ENCODE measurements around the gene HES5.
A peak's percentile ranks its signal among the peaks of the same experiment; 100 is the strongest.

The HES5 gene

DNA sequence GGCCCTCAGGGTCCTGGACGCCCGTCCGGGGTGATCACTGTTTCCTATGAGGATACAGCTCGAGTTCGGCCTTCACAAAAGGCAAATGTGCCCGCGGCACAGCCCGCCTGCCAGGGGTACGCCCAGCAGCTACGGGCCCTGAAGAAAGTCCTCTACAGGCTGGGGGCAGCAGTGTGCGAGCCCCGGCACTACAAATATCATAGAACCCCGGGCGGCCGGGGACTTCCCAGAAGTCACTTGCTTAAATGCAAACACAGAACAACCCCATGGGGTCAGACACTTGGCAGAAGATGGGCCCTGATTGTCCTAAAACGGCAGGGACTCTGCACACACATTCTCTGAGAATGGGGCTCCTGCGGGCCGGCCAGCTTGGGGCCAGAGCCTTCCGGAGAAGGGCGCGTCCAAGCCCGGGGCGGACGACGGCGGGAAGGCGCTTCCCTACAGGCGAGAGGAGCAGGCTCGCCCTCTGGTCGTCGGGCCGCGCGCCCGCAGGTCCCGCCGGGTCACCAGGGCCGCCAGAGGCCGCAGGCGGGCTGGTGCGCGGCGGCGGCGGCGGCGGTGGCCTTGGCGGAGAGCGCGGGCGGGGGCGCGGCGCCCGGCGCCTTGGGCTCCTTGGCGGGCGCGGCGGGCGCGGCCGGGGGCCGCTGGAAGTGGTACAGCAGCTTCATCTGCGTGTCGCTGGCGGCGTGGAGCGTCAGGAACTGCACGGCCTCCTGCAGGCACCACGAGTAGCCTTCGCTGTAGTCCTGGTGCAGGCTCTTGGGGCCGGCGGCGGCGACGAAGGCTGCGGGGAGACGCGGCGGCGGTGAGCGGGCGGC is 888 bp downstream of the HES5 start:
- DNase-seq: peak; percentile 54

DNA sequence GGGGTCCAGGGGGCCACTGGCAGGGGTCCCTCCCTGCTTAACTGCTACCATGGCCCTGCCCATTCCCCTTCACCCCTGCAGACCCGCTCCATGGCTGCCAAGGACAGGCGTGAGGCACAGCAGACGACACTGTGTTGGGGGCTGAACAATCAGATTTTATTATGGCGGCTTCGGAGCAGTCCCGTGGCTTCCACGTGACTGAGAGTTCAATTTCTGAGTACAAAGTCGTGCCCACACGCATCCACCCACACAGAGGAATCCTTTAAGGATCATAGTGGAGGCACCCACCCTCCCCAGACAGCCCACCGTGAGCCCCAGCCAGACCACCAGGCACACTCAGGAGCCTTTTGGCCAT is 1.5 kb downstream of the HES5 start:
- no peak for DNase-seq

DNA sequence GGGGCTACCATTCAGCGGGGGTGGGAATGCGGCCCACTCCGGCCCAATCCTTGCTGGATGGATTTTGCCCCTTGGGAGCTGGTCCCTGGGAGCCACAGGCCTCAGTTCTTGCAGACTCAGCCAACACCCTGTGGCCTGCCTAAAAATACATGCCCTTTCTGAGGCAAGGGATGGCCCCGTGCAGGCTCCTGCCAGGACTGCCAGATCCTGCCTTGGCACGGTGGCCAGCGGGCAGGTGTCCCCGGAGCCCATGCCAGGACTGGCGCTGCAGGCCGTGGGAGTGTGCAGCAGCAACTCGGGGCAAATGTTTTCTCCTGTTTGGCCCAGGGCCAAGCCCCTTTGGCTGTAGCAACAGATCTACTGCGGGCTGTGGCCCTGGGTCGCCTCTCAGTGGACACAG is 2.0 kb downstream of the HES5 start:
- no peak for DNase-seq

DNA sequence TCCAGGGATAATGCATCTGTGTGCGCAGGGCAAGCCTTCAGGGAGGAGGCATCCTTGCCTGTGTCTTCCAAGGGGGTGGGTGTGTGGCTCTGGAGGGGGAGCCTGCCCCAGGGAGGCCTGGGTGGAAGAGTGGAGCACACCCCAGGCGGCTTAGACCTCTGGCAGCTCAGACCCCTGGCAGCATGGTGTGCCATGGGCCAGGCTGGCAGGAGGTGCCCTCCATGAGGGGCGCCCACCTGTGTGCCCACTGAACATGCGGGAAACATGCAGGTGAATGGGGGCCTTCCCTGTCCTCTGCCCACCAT is 2.6 kb downstream of the HES5 start:
- DNase-seq: no peak

DNA sequence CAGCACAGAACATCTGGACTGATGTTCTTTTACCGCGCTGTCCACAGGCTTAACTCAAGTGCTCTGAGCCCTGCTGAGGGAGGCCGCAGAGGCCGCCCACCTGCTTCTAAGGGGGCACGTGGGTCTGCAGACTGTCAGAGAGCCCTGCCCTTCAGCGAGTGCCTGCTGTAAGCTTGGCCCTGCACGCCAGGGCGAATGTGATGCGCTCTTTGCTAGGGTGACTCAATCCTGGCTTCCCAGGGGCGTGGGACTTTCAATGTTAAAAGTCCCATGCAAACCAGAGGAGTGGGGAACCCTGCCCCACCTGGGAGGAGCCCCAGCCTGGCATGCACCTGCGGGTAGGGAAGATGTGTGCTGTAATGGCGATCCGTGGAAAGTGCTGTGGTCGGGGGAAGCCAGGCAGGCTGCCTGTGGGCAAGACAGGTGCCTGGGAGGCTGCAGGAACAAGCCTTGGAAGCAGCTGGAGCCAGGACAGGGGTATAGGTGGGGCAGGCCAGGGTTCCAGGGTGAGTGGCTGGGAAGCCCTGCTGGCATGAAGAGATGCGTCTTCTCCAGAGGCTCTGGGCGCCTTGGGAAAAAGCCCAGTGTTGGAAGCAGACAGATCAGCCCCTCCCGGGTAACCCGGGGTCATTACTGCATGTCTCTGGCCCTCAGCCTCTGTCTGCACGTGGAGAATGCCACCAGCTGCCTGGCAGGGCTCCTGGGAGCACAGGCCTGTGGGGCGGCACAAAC is 3.1 kb downstream of the HES5 start:
- peak; percentile 81 for DNase-seq

DNA sequence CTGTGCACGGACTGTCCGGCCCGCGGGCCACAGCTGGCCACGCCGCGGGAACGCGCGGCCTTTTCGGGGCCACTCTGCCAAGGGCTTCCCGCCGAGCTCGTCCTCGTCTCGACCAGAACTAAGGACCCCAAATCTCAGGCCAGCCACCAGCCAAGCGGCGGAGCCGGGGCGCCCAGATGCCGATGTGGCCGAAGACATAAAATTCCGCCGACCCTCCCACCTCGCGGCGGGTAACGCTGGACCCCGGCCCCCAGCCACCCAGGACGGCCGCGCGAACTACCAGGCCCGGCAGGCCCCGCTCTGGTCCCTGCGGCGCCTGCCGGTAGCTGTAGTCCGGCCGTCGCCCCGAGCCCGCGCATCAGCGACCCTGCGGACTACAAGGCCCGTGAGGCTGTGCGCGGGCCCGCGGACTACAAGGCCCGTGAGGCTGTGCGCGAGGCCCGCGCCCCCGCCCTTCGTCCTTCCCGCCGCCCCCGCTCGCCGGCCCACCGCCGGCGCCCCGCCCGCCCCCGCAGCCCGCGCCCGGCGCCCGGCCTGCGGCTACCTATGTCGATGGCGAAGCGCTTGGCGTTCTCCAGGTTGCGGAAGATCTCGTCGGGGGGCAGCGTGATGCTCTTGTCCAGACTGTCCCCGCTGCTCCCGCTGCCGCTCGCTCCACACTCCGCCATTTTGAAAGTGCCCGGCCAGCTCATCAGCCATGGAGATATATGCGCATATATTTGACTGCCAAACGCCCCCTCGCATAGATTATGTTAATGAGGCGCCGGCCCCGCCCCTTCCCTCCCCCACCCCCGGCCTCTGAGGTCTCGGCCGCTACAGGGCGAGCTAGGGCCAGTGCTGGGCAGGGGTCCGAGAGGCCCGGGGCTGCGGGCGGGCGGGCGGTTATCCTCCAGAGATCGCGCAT is 3.9 kb downstream of the HES5 start, which contains the start of gene PANK4:
TSS of gene PANK4 (minus strand) at position 677 of the 904 bp plus-strand sequence. CDS start at position 668, 9 bp downstream.
- peak; percentile 95 for DNase-seq

DNA sequence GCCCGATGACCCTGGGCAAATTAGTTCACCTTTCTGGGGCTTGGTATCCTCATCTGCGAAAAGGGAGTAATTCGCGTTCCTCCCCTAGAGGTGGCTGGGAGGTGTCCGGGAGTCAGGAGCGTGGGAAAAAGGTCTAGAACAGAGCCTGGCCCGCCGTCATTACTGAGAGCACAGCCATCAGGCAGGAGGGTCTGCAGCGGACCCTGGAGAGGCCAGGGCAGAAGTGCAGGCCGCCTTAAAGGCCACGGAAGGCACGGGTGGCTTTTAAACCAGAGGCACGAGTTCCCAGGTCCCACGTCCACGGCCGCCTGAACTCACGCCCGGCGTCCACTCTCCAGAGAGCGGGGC is 4.5 kb downstream of the HES5 start:
- DNase-seq: no peak

DNA sequence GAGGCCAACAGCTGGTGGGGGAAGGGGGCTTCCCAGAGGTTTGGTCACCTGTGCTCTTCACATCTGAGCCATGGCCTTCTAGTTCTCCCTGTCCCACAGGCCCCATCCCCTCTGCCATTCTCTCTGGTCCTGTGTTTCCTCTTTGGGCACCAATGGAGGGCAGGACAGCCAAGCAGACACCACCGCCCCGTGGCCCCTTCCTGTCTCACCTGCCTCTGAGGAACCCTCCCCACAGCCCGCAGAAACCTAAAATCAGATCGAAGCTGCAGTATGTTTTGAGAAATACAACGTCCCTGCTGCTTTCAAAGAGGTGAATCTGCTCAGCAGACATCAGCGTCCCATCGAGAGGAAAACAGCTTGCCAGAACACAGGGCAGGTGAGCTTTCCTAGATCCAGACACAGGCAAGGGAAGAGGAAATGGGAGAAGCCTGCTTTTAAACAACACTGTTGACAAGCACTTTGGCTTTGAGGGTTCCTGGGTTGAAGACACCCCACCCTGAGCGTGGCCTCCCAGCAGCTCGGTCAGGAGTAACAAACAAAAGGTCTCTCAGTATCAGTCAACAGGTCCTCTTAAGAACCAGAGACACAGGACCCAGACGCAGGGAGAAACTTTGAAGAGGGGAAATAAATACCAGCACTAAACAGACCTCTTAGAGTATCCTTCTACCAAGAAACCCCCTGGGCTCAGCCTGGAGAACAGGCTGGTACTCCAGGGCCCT is 6.0 kb downstream of the HES5 start:
- DNase-seq: peak; percentile 67

DNA sequence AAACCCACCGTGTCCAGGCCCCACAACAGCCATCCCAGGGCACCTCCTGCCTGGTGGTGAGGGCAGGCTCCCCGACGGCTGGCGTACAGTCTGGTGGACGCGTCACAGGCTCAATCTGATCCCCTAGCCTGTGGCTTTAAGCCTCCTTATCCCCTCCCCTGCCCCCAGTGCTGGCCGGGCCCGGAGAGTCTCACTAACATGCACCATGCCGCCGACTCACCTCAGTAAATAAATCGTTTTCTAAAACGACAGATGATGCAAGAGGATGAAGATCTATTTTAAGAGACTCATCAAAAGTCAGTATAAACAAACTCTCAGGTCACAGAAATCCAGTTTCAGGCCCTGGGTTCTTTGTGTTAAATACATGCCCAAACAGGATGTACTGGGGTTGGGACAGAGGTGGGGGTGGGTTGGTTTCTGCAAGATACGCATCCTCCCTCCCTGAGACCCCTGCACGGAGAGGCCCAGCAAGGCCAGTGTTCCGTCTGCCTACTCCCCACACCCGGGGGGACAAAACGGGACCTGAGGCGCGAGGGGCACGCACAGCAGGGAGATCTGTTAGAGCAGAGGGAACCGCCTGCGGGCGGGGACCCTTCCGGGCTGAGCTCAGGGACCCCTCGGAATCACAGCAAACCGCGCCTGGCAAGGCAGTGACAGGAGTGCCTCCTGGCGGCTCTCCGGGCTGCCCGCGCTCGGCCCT is 6.7 kb downstream of the HES5 start:
- peak; percentile 40 for DNase-seq

DNA sequence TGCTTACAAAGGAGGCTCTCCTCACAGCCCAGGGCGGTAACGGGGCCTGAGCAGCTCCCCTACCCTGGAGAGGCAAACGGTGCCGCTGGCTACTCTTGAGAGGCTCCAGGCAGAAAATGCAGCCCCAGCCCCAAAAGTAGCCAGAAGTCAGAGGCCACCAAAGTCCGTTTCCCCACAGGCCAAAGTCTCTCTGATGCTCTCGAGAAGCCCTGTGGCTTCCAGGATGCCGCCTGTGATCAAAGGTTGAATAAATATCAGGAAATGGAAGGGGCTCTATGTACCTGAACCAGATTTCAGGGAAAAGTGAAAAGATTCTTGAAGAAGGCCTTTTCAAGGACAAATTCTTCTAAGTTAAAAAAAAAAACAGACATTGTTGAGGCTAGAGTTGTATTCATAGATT is 7.8 kb downstream of the HES5 start:
- DNase-seq: no peak

DNA sequence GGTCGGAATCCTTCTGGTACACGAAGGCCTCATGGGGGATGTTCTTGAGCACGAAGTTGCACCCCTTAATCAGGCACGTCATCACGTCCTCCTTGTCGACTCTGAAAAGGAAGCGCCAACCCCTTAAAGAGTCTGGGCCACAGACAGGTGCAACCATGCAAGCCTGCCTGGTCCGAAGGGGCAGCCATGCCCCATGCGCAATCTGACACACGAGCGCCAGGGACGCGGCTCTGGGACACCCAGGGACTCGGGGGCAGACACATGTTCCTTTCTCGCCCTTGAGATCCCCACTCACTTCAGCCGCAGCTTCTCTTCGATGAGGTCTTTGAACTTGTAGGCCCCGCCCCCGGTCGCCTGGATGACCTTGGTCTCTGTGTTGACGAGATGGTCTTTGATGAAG is 9.3 kb downstream of the HES5 start:
- no peak for DNase-seq

DNA sequence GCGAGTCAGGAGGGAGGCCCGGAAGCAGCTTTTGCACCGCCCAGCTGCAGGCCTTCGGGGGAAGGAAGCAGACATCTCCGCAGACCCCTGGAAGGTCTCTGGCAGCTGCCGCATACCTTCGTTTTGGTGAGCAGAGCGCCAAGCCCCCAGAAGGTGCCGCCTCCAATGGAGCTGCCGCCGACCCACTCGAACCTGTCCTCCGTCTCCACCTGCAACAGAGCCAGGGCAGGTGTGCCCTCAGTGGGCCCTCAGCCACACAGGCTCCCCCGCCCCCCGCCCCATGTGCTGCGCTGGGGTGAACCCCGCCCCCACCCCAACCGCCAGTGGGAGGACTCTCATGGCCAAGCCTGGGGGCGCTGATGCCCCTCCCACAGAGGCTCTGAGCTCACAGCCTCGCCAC is 9.9 kb downstream of the HES5 start:
- no peak for DNase-seq

DNA sequence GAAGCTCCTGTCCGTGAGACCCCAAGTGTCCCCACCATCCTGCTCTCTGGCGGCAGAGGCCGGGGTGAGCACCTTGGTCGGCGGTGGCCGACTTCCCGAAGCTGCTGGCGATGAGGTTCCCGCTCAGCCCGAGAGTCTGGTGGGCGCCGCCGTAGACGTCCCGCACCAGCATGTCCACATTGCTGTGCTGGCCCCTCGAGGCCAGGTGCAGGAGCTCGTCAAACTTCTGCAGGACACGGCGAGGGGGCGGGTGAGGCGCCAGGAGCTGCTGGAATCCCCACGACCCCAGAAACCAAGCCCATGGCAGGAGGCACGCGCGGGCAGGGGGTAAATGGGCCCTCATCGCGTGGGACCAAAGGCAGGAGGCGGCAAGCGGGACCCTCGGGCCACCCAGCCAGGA is 10.3 kb downstream of the HES5 start:
- DNase-seq: no peak

DNA sequence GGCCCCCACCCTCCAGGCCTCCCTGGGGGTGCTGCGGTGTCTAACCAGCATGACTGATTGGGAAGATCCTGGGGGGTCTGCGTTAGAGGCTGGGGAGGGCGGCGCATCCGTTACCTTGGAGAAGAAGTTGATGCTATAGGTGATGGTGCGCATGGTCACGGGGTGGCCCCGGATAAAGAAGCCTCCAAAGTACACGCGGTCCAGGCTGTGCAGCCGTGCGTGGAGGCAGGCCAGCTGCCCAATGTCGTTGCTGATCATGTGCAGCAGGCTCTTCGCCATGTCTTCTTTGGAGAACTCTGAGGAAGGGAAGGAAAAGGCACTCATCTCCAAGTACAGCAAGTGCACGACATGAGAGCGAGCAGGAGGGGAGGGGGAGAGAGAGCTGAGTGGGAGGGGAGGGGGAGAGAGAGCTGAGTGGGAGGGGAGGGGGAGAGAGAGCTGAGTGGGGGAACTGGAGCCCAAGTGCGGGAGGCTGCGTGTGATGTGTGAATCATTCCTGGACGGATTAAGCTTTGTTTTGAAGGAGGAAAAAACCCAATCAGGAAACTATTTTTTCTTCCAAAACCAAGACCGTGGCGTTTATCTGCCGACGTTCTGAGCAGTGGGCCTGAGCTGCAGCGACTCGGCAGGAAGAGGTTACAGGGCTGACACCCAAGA is 10.9 kb downstream of the HES5 start:
- DNase-seq: no peak

DNA sequence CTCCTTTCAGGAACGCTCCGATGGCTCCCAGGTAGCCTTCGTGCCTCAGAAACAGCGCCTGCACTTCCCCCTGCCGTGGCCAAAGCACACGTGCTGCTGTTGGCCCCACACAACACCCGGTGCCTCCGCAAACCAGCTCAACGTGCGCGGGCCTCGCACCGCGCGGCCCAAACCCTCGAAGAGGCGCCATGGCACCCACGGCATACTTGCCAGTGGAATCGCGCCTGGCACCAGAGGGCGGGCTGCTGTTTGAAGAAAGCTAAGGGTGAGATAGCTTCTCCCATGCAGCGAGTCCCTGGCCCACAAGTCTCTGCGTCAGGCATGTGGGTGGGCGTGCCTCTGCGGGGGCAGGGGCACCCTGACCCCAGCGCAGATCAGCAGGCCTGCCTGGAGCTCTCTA is 11.5 kb downstream of the HES5 start:
- no peak for DNase-seq

DNA sequence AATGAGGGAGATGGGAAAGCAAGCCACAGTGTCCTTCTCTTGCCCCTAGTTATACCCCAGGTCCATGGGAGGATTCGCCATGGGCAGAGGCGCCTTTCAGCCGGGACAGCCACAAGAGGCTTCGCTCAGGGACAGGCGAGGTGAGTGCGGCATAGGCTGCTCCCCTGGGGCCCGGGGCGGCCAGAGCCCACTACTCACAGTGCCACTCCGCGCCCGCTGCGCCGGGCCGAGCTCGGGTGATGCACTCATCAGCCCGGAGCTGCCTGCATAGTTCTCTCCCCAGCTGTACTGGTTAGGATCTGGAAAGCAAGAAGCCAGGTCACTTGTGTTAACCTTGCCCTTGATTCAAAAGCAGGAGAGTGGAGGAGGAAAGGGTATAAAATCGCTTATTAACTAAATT is 12.1 kb downstream of the HES5 start:
- no peak for DNase-seq

DNA sequence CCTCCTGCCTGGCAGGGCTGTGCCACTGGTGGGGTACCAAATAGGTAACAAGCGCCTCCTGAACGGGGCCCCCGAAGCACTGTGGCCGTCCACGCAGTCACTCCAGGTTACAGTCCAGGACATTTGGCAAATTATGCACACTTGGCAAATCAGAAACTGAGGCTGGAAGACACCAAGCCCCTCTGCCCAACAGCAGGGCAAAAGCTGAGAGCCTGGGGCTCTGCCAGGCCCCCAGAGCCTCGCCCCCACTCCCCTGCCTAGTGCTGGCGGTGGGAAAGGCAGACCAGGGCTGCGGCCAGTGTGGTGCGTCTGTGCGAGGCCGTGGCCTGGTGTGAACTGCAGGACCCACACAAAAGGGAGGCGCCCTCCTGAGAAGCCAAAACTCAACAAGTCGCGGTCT is 13.1 kb downstream of the HES5 start:
- no peak for DNase-seq

DNA sequence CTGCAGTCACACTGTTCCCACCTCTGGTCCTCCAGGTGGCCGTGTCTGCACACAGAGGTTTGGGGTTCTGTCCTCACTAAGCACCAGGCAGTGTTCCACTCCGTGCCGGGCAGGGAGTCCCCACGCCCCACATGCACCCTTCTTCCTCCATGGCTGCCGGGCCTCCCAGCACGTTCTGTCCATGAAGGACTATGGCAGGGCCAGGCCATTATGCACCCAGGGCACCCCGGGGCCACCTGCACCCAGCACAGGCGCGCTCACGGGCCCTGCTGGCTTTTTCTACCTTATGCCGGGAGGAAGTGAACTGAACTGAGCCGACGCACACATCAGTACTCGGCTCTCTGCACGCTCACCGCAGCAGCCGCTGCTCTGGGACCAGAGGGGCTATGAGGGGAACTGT is 13.9 kb downstream of the HES5 start:
- no peak for DNase-seq

DNA sequence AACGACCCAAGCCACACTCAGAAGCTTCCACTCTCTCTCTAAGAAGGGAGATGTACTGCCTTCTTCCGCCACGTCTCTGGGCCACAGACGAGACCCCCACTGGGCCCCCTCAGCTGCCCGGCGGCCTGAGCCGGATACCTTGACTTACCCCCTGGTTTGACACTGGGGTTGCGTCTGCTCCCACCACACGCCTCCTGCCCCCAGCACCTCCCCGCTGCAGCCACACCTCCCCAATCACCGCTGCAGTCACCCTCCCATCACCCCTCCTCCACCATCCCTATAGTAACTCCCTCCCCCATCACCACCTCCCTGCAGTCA is 14.3 kb downstream of the HES5 start:
- no peak for DNase-seq

DNA sequence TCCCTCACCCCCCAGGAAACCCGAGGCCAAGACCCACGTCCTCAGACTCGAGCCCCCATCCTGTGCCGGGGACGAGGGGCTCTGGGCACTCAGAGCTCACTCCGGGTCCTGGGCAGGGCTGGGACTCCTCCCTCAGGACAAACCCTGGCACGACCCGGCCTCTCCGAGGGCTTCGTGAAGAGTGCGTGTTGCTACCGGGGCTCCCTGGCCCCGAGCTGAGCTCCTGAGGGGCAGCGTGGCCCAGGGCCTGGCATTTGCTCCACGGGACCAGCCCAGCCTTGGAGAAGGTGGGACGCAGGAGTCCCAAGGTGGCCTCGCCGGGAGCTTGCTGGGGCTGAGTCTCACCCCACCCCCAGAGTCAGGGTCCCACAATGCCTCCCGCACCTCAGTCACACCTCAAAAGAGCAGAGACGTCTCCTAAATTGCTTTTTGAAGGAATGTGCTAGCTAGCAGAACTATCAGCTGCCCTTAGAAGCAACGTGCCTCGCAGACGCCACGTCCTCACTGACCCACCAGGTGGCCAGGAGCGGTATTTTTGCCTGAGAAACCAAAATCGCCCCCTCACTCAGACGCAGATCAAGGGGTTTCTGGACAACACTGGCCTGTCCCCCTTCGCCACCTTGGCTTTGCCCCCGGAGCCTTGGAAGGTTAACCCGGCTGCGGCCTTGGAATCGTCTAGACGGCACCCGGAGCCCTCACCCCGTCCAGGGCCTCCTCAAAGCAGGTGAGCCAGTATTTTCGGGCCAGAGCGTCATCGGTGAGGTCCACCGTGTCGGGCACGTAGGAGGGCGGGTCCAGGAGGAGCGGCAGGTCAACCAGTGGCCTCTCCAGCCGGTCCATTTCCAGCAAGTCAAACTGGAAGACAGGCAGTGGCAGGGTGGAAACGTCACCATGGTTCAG is 14.9 kb downstream of the HES5 start:
- no peak for DNase-seq
